SK-N-SH (cell line): ENCODE data around the gene KRTAP12-1. TPM values are rescaled to one million over a fixed set of nuclear protein-coding genes. Genes with fewer than 3 reads are reported as not detected.

Experiments
- CTCF ChIA-PET: fragments of 300-600, 350-600 bp; formaldehyde crosslinking; extraction: SDS; loops from one replicate; lab custom pipeline; 2021; lab: Yijun Ruan, JAX
- POLR2A ChIA-PET: fragments of 350-600 bp; sonication (Branson Sonifier 250); formaldehyde crosslinking; extraction: SDS; loops from one replicate; lab custom pipeline; 2020; ENCODE audit warnings: antibody characterized with exemption, inconsistent platforms; lab: Yijun Ruan, JAX
- DNase-seq: peaks from one replicate; pipeline ENCODE4 v3.0.0; 2012
- H2AFZ ChIP-seq: fragments of 200-600 bp; sonication (generic); 2 replicates; pipeline ENCODE4 v1.8.1; 2016; ENCODE audit warnings: antibody characterized with exemption, mild to moderate bottlenecking, low read depth
- H3F3A ChIP-seq: fragments of 200-600 bp; sonication (generic); replicated peaks from 2 replicates; pipeline ENCODE3; 2016; ENCODE audit warnings: antibody characterized with exemption, mild to moderate bottlenecking; ENCODE audit not compliant: insufficient read depth
- H3K27ac ChIP-seq, 2 experiments: fragments of 200-500 bp in 1 of 2; fragments of 200-600 bp in 1 of 2; sonication (Bioruptor generic) in 1 of 2; sonication (generic), shearing (Covaris generic) in 1 of 2; 2 replicates each; pipeline versions ENCODE4 v1.5.1 to v1.6.1; 2014 to 2016; ENCODE audit warnings: low read depth in 2 of 2, inconsistent platforms in 1 of 2, low read length in 1 of 2, mild to moderate bottlenecking in 1 of 2, mixed read lengths in 1 of 2
- H3K27me3 ChIP-seq: fragments of 200-600 bp; sonication (generic), shearing (Covaris generic); 2 replicates; pipeline ENCODE4 v1.6.1; 2016; ENCODE audit warnings: mixed run types; ENCODE audit not compliant: insufficient read depth
- H3K36me3 ChIP-seq, 2 experiments: fragments of 200-500 bp in 1 of 2; fragments of 200-600 bp in 1 of 2; sonication (Bioruptor generic) in 1 of 2; sonication (generic) in 1 of 2; replicated peaks in 1 of 2; 2 replicates each; pipeline versions ENCODE3 to v1.5.1; 2014 to 2016; ENCODE audit warnings: low read length in 1 of 2, mild to moderate bottlenecking in 1 of 2; ENCODE audit not compliant: insufficient read depth in 2 of 2, control insufficient read depth in 1 of 2
- H3K4me1 ChIP-seq, 2 experiments: fragments of 200-500 bp in 1 of 2; fragments of 200-600 bp in 1 of 2; sonication (Bioruptor generic) in 1 of 2; sonication (generic), shearing (Covaris generic) in 1 of 2; 2 replicates each; pipeline versions ENCODE4 v1.5.1 to v1.6.1; 2014 to 2016; ENCODE audit warnings: low read depth in 1 of 2, low read length in 1 of 2, mixed run types in 1 of 2; ENCODE audit not compliant: insufficient read depth in 2 of 2, control insufficient read depth in 1 of 2
- H3K4me2 ChIP-seq: fragments of 200-600 bp; sonication (generic), shearing (Covaris generic); 2 replicates; pipeline ENCODE4 v1.6.1; 2017; ENCODE audit warnings: mixed run types
- H3K4me3 ChIP-seq, 2 experiments: fragments of 200-500 bp in 1 of 2; fragments of 200-600 bp in 1 of 2; sonication (Bioruptor generic) in 1 of 2; sonication (generic), shearing (Covaris generic) in 1 of 2; 2 replicates each; pipeline versions ENCODE4 v1.5.1 to v1.8.1; 2014 to 2016; ENCODE audit warnings: low read depth in 2 of 2, inconsistent platforms in 1 of 2, low read length in 1 of 2, mild to moderate bottlenecking in 1 of 2, mixed read lengths in 1 of 2, moderate library complexity in 1 of 2
- H3K79me2 ChIP-seq: fragments of 200-600 bp; sonication (generic); 2 replicates; pipeline ENCODE4 v1.8.1; 2017; ENCODE audit warnings: mild to moderate bottlenecking; ENCODE audit not compliant: insufficient read depth
- H3K9ac ChIP-seq: fragments of 200-600 bp; sonication (generic); 2 replicates; pipeline ENCODE4 v1.6.1; 2017; ENCODE audit warnings: mixed run types
- H3K9me2 ChIP-seq: fragments of 200-600 bp; sonication (generic); 2 replicates; pipeline ENCODE4 v1.6.1; 2017; ENCODE audit warnings: mixed run types
- H3K9me3 ChIP-seq: fragments of 200-600 bp; sonication (generic); 2 replicates; pipeline ENCODE4 v1.6.1; 2017; ENCODE audit warnings: mixed run types, mild to moderate bottlenecking, moderate library complexity
- H4K20me1 ChIP-seq: fragments of 200-600 bp; sonication (generic); 2 replicates; pipeline ENCODE4 v1.6.1; 2017; ENCODE audit warnings: mild to moderate bottlenecking, mixed run types; ENCODE audit not compliant: insufficient read depth
- CHD2 ChIP-seq: fragments of 150-350 bp; IDR thresholded peaks from 2 replicates; pipeline ENCODE4 v1.6.1; 2018; ENCODE audit warnings: low read length; ENCODE audit not compliant: partially characterized antibody
- MEF2A ChIP-seq: IDR thresholded peaks from 2 replicates; pipeline ENCODE4 v1.4.0; 2012; ENCODE audit warnings: low read depth, borderline replicate concordance
- MXI1 ChIP-seq: IDR thresholded peaks from 2 replicates; pipeline ENCODE4 v1.6.1; 2012; ENCODE audit warnings: mild to moderate bottlenecking, low read depth, low read length, improper control_type of control experiment
- NRF1 ChIP-seq: IDR thresholded peaks from 2 replicates; pipeline ENCODE4 v1.6.1; 2012; ENCODE audit warnings: low read depth, mild to moderate bottlenecking, low read length
- RCOR1 ChIP-seq: fragments of 150-350 bp; IDR thresholded peaks from 2 replicates; pipeline ENCODE4 v1.6.1; 2017; ENCODE audit warnings: antibody characterized with exemption, low read length
- RFX5 ChIP-seq: IDR thresholded peaks from 2 replicates; pipeline ENCODE4 v1.6.1; 2012; ENCODE audit warnings: mild to moderate bottlenecking, improper control_type of control experiment, low read length
- SMC3 ChIP-seq: IDR thresholded peaks from 2 replicates; pipeline ENCODE4 v1.6.1; 2012; ENCODE audit warnings: low read depth, low read length, improper control_type of control experiment
- WGBS: methylation state at CpG from one replicate; pipeline ENCODE4 v1.1.6; 2017; ENCODE audit warnings: low lambda C conversion rate; 5-methylcytosine and 5-hydroxymethylcytosine counted together
- polyA plus RNA-seq, 3 experiments: library from polyadenylated mRNA; depleted of rRNA; stranded (reverse); fragments of >200 nt; gene quantifications; 2 replicates each; pipeline ENCODE4 v1.2.3, GENCODE V29; 2012
- TF ChIP-seq, protein P1 (sequence below): IDR thresholded peaks from 2 replicates; pipeline ENCODE4 v1.4.0; 2012; ENCODE audit warnings: low read depth, borderline replicate concordance
- TF ChIP-seq, protein P2 (sequence below): IDR thresholded peaks from 2 replicates; pipeline ENCODE4 v1.4.0; 2012; ENCODE audit warnings: low read depth
- TF ChIP-seq, protein P3 (sequence below): IDR thresholded peaks from 2 replicates; pipeline ENCODE4 v1.6.1; 2012; ENCODE audit warnings: mild to moderate bottlenecking, low read depth, low read length, moderate library complexity

The KRTAP12-1 gene
- polyA plus RNA-seq, 1 of the 3 experiments (the other 2 are of a cell fraction) = not detected

DNA sequence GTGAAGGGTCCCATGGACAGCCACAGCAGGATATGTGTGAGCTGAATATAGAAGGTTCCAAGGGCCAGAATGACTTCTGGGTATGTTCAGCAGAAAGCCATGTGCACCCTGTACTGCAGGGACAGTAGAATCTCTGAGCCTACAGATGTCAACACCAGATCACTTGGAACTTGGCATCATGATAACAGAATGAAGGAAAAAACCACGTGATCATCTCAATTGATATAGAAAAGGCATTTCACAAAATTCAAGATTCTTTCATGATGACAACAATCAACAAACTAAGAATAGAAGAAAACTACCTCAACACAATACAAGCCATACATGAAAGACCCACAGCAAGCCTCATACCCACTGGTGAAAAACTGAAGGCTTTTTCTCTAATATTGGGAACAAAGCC is 14.4 kb downstream of the KRTAP12-1 start:
- no peaks in the 10 kb centered on the region for H4K20me1 ChIP-seq

DNA sequence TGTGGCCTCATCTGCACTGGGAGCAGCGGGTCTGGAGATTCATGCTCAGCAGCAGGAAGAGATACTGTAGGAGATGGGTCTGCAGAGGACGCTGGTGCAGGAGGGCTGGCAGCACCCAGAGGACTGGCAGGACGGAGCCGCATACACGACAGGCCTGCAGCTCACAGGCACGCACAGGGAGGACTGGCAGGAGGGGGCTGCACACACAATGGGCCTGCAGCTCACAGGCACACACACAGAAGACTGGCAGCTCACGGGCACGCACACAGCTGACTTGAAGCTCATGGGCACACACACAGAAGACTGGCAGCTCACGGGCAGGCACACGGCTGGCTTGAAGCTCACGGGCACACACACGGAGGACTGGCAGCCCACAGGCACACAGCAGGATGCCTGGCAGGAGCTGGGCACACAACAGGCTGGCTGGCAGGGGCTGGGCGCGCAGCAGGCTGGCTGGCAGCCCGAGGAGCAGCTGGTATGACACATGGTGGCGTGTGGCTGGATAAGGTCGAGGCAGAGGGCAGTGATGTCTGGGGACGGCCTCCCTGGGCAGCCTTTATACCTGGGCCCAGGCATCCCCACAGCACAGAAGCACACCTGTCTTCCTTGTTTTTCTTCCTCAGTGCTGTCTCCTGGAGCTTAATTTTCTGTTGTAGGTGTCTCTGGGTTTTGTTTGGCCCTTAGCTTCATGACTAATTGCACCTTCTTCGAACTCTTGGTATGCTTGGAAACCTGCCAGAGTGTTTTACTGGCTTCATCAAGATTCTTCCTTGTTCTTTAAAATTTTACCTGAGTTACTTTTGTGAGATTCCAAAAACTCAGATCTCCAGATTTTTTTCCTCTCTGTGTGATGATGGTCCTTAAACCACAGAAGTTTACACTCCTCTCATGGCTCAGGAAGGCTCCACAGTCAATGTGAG is 15.3 kb downstream of the KRTAP12-1 start, which contains the start of gene KRTAP12-2:
TSS of gene KRTAP12-2 (minus strand) at position 527 of the 920 bp plus-strand sequence. CDS start at position 486, 41 bp downstream.
- no peaks in the 10 kb centered on the region; the same call in 1 of the 2 replicates for H3K27me3 ChIP-seq
- no peaks in the 10 kb centered on the region for H4K20me1 ChIP-seq
- CTCF ChIA-PET = interaction anchor here (0.7 kb wide), 1 partner anchor 367 kb away, joined by 3 read pairs; no protein-coding TSS in a partner anchor
- H3F3A ChIP-seq = no peaks in the 10 kb centered on the region
- 0 out of 2 replicates have a peak, but pooled peaks cover 3% of the 10 kb centered on the region for H3K9me3 ChIP-seq
- H3K4me1 ChIP-seq = peaks cover 0 to 3% of the 10 kb centered on the region in 2 experiments; a peak in 1 of 4 replicates
- TF ChIP-seq MXI1 = no peak
- TF ChIP-seq, all 33 proteins: peak for 0
- POLR2A ChIA-PET = no interaction called here
- H3K27ac ChIP-seq = no peak within 1 kb of the TSS
- DNase-seq = no peak
- H3K9ac ChIP-seq = no peak within 1 kb of the TSS
- 0 out of 2 replicates have a peak, but pooled peaks cover 4% of the 10 kb centered on the region for H3K9me2 ChIP-seq
- H3K4me3 ChIP-seq = no peak within 1 kb of the TSS
- no peaks in the 10 kb centered on the region for H3K79me2 ChIP-seq
- no peak within 1 kb of the TSS for H2AFZ ChIP-seq
- H3K4me2 ChIP-seq = no peak within 1 kb of the TSS
- H3K36me3 ChIP-seq = no peaks in the 10 kb centered on the region
- whole genome bisulfite sequencing = 13% methylated on average over 8 of the region's 19 CpGs

More for the DNA sequence above, 14.4 kb downstream of the KRTAP12-1 start:
- Histone ChIP-seq H3K4me1 (peaks cover 0 to 3% of the 10 kb centered on the region in 2 experiments; a peak in 1 of 4 replicates), H3F3A (no peaks in the 10 kb centered on the region), H2AFZ (no peak overlapping the region), H3K27me3 (no peaks in the 10 kb centered on the region; the same call in 1 of the 2 replicates), H3K9me2 (0 out of 2 replicates have a peak, but pooled peaks cover under 1% of the 10 kb centered on the region), H3K79me2 (no peaks in the 10 kb centered on the region), H3K27ac (no peak overlapping the region), H3K9me3 (0 out of 2 replicates have a peak, but pooled peaks cover 7% of the 10 kb centered on the region), H3K9ac (no peak overlapping the region), H3K36me3 (no peaks in the 10 kb centered on the region), H3K4me2 (no peak overlapping the region), H3K4me3 (no peak overlapping the region)
- ChIA-PET POLR2A (no interaction called here), CTCF (no interaction called here)
- WGBS = 0% methylated on average over 1 of the region's 1 CpG
- no peak for DNase-seq
- no peak for TF ChIP-seq RFX5
- no peak for TF ChIP-seq SMC3

DNA sequence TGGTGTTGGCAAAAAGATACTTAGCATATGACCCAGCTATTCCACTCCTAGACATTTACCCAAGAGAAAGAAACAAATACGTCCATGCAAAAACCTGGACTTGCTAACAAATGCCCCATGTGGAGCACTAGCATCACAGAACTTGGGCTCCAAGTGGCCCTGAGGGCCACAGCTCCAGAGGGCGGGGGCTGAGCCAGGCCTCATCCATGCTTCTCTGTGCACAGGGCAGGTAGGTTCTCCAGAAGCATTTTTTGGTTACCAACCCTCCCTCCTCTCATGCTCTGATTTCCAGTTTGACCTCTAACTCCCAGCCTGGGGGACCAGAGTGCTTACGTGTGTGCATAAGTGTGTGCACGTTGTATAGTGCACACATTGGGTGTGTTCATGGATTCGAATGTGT is 17.3 kb downstream of the KRTAP12-1 start:
- H3K27ac ChIP-seq = no peak overlapping the region
- no peak overlapping the region for H3K4me2 ChIP-seq
- no peaks in the 10 kb centered on the region; the same call in 1 of the 2 replicates for H3K27me3 ChIP-seq
- 0 out of 2 replicates have a peak, but pooled peaks cover 4% of the 10 kb centered on the region for H3K9me2 ChIP-seq
- CTCF ChIA-PET = no interaction called here
- H3K79me2 ChIP-seq = no peaks in the 10 kb centered on the region
- H3K4me3 ChIP-seq = no peak overlapping the region
- TF ChIP-seq NRF1 (no peak), CHD2 (no peak), RCOR1 (no peak), MEF2A (no peak)
- TF ChIP-seq, protein P1, sequence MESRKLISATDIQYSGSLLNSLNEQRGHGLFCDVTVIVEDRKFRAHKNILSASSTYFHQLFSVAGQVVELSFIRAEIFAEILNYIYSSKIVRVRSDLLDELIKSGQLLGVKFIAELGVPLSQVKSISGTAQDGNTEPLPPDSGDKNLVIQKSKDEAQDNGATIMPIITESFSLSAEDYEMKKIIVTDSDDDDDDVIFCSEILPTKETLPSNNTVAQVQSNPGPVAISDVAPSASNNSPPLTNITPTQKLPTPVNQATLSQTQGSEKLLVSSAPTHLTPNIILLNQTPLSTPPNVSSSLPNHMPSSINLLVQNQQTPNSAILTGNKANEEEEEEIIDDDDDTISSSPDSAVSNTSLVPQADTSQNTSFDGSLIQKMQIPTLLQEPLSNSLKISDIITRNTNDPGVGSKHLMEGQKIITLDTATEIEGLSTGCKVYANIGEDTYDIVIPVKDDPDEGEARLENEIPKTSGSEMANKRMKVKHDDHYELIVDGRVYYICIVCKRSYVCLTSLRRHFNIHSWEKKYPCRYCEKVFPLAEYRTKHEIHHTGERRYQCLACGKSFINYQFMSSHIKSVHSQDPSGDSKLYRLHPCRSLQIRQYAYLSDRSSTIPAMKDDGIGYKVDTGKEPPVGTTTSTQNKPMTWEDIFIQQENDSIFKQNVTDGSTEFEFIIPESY = no peak
- TF ChIP-seq, protein P2, sequence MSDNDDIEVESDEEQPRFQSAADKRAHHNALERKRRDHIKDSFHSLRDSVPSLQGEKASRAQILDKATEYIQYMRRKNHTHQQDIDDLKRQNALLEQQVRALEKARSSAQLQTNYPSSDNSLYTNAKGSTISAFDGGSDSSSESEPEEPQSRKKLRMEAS = no peak
- TF ChIP-seq, protein P3, sequence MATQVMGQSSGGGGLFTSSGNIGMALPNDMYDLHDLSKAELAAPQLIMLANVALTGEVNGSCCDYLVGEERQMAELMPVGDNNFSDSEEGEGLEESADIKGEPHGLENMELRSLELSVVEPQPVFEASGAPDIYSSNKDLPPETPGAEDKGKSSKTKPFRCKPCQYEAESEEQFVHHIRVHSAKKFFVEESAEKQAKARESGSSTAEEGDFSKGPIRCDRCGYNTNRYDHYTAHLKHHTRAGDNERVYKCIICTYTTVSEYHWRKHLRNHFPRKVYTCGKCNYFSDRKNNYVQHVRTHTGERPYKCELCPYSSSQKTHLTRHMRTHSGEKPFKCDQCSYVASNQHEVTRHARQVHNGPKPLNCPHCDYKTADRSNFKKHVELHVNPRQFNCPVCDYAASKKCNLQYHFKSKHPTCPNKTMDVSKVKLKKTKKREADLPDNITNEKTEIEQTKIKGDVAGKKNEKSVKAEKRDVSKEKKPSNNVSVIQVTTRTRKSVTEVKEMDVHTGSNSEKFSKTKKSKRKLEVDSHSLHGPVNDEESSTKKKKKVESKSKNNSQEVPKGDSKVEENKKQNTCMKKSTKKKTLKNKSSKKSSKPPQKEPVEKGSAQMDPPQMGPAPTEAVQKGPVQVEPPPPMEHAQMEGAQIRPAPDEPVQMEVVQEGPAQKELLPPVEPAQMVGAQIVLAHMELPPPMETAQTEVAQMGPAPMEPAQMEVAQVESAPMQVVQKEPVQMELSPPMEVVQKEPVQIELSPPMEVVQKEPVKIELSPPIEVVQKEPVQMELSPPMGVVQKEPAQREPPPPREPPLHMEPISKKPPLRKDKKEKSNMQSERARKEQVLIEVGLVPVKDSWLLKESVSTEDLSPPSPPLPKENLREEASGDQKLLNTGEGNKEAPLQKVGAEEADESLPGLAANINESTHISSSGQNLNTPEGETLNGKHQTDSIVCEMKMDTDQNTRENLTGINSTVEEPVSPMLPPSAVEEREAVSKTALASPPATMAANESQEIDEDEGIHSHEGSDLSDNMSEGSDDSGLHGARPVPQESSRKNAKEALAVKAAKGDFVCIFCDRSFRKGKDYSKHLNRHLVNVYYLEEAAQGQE = no peak
- TF ChIP-seq, all 33 proteins: peak for 0
- WGBS = 7% methylated on average over 5 of the region's 5 CpGs
- H3K9me3 ChIP-seq = no peaks in the 10 kb centered on the region
- H3K36me3 ChIP-seq = no peaks in the 10 kb centered on the region
- H3K4me1 ChIP-seq = peaks cover 0 to 3% of the 10 kb centered on the region in 2 experiments; a peak in 1 of 4 replicates
- no peak for DNase-seq
- POLR2A ChIA-PET = no interaction called here
- no peaks in the 10 kb centered on the region for H3F3A ChIP-seq
- no peak overlapping the region for H3K9ac ChIP-seq
- no peak overlapping the region for H2AFZ ChIP-seq
- H4K20me1 ChIP-seq = no peaks in the 10 kb centered on the region
